ENCODE measurements around the gene EBF3. TPM values are rescaled to one million over a fixed set of nuclear protein-coding genes. Genes with fewer than 3 reads are reported as not detected.

Gene EBF3
- total RNA-seq, 4 donors from 2014 or later = 2.5 to 4.9 (median 4.6) TPM

DNA sequence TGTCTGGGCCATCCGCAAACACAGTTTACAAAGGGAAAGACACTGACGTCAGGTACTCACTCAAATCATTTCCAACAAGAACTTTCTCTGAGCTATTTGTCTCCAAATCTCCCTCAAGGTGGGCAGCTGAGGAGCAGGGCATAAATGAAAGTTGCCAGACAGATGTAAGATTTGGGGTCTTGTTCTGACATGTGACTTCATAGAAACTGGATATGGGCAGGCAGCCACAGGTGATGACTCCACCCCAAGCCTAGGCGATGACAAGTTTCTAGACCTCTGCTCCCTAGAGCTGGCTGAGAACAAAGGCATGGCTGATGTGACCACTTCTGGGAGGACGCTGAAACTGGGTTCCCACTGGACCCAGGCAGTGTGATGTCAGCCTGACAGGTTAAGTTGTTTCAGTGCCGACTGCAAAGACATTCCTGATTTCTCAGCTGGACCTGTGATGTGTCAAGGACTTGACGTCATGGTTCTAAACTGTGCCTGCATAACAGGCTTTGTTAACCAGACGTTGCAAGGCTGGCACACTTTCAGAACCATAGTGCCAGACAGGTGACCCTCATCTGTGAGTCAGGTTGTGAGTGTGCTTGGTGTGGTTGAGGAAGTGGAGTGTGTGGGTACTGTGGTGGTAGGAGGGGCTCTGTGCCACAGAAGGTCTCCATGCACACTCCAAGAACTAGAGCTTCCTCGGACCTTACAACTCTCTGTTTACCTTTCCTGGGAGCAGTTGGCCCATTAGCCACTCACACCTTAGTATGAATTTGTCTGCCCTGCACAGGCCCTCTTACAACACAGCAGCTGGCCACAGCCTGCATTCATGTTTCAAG, 39.9 kb upstream of the EBF3 start:
- ATAC-seq = no peak
- no peaks in the 10 kb centered on the region for H3K36me3 ChIP-seq

DNA sequence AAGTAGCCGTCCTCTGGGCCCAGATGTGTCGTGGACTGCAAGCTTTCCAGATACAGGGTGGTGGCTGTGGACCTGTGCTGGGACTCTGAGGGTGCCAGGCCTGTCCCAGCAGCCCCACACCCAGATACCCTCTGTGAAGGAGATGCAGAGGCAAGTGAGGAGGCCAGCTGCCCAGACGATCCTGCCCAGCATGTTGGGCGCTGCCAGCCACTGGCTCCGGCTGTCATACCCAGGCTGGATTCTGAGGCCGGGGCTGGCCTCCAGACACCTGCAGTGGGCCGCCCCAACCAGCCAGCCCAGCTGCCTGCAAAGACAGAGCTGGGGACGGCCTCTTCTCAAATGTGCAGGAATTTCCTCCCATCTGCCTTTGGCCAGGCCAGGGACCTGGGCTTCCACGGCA, 39.1 kb upstream of the EBF3 start:
- TF ChIP-seq EP300 (IDR thresholded peaks at IDR 0.05) = no peak
- TF ChIP-seq POLR2A (IDR thresholded peaks at IDR 0.05) = no peak
- TF ChIP-seq POLR2AphosphoS5 (IDR thresholded peaks at IDR 0.05) = no peak
- TF ChIP-seq, protein P1, sequence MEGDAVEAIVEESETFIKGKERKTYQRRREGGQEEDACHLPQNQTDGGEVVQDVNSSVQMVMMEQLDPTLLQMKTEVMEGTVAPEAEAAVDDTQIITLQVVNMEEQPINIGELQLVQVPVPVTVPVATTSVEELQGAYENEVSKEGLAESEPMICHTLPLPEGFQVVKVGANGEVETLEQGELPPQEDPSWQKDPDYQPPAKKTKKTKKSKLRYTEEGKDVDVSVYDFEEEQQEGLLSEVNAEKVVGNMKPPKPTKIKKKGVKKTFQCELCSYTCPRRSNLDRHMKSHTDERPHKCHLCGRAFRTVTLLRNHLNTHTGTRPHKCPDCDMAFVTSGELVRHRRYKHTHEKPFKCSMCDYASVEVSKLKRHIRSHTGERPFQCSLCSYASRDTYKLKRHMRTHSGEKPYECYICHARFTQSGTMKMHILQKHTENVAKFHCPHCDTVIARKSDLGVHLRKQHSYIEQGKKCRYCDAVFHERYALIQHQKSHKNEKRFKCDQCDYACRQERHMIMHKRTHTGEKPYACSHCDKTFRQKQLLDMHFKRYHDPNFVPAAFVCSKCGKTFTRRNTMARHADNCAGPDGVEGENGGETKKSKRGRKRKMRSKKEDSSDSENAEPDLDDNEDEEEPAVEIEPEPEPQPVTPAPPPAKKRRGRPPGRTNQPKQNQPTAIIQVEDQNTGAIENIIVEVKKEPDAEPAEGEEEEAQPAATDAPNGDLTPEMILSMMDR (IDR thresholded peaks at IDR 0.05) = no peak
- Histone ChIP-seq H3K4me1 (no peaks in the 10 kb centered on the region), H3K9me3 (peaks cover 0 to 13% (median 0%) of the 10 kb centered on the region in 3 donors), H3K36me3 (no peaks in the 10 kb centered on the region), H3K4me3 (no peak overlapping the region), H3K27ac (no peak overlapping the region), H3K27me3 (peaks cover 43% of the 10 kb centered on the region)
- ATAC-seq = no peak
- WGBS, 2 donors (ENCODE audit: low coverage in 1 of 2) = no CpG with 5 or more reads among the region's 9 CpGs

More for the DNA sequence above, 39.9 kb upstream of the EBF3 start:
- Histone ChIP-seq H3K4me3 (no peak overlapping the region), H3K27me3 (peaks cover 52% of the 10 kb centered on the region), H3K9me3 (peaks cover 0 to 8% (median 0%) of the 10 kb centered on the region in 3 donors), H3K4me1 (no peaks in the 10 kb centered on the region), H3K27ac (no peak overlapping the region)
- no peak for TF ChIP-seq EP300 (IDR thresholded peaks at IDR 0.05)
- no peak for TF ChIP-seq POLR2A (IDR thresholded peaks at IDR 0.05)
- TF ChIP-seq POLR2AphosphoS5 (IDR thresholded peaks at IDR 0.05) = no peak
- TF ChIP-seq, protein P1 (IDR thresholded peaks at IDR 0.05) = no peak
- 59 to 63% methylated on average over 2 to 3 of the region's 8 CpGs for WGBS, 2 donors (ENCODE audit: low coverage in 1 of 2)

DNA sequence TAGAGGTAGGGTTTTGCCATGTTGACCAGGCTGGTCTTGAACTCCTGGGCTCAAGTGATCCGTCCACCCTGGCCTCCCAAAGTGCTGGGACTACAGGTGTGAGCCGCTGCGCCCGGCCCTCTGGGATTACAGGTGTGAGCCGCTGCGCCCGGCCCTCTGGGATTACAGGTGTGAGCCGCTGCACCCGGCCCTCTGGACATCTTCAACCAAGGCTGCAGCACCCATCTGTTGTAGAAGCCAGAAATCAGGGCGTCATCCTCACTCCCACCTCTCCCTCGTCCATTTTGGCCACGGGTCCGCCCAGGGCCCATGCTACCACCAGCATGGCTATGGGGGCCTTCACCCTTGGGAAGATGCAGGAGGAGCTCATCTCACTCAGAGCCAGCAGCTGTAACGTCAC, 38.5 kb upstream of the EBF3 start:
- no peak overlapping the region for H3K4me3 ChIP-seq
- peaks cover 0 to 13% (median 0%) of the 10 kb centered on the region in 3 donors for H3K9me3 ChIP-seq
- H3K27ac ChIP-seq = no peak overlapping the region
- peaks cover 41% of the 10 kb centered on the region for H3K27me3 ChIP-seq
- H3K4me1 ChIP-seq = no peaks in the 10 kb centered on the region
- no peak for TF ChIP-seq POLR2AphosphoS5 (IDR thresholded peaks at IDR 0.05)
- no peak for TF ChIP-seq EP300 (IDR thresholded peaks at IDR 0.05)
- TF ChIP-seq POLR2A (IDR thresholded peaks at IDR 0.05) = no peak
- TF ChIP-seq, protein P1 (IDR thresholded peaks at IDR 0.05) = no peak
- no peak for ATAC-seq
- no CpG with 5 or more reads among the region's 14 CpGs for WGBS, 2 donors (ENCODE audit: low coverage in 1 of 2)
- no peaks in the 10 kb centered on the region for H3K36me3 ChIP-seq

DNA sequence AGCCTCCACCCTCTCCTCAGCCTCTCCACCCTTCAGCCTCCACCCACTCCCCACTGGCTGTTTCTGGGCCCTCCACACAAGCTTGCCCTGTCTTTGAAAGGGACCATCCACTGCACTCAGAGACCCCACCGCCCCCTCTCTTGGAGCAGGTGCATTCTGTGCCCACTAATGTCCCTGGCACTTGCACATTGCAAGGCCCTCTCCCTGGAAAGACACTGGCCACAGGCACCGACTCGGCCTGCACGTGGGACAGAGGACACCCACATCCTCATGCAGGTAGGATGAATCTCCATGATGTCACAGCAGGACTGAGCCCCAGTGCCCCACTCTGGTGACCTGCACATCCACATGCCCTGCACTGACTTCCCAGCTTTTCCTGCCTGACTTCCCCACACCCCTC, 36.8 kb upstream of the EBF3 start:
- Histone ChIP-seq H3K27ac (no peak overlapping the region), H3K27me3 (peaks cover 35% of the 10 kb centered on the region), H3K4me3 (no peak overlapping the region), H3K36me3 (no peaks in the 10 kb centered on the region), H3K9me3 (peaks cover 0 to 13% (median 0%) of the 10 kb centered on the region in 3 donors), H3K4me1 (no peaks in the 10 kb centered on the region)
- TF ChIP-seq, protein P1 (IDR thresholded peaks at IDR 0.05) = no peak
- no peak for TF ChIP-seq POLR2AphosphoS5 (IDR thresholded peaks at IDR 0.05)
- TF ChIP-seq POLR2A (IDR thresholded peaks at IDR 0.05) = no peak
- TF ChIP-seq EP300 (IDR thresholded peaks at IDR 0.05) = no peak
- no peak for ATAC-seq
- 60 to 80% methylated on average over 1 of the region's 4 CpGs for WGBS, 2 donors (ENCODE audit: low coverage in 1 of 2)

DNA sequence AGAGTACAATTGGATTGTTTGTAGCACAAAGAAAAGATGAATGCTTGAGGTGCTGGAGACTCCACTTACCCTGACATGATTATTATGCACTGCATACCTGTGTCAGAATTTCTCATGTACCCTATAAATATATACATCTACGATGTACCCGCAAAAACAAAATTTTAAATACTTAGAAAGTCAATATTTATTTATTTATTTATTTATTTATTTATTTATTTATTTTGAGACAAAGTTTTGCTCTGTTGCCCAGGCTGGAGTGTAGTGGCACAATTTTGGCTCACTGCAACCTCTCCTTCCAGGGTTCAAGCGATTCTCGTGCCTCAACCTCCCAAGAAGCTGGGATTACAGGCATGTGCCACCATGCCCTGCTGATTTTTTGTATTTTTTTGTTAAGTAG, 35.1 kb upstream of the EBF3 start:
- no peak overlapping the region for H3K27ac ChIP-seq
- peaks cover 0 to 10% (median 0%) of the 10 kb centered on the region in 3 donors for H3K9me3 ChIP-seq
- H3K27me3 ChIP-seq = peaks cover 18% of the 10 kb centered on the region
- TF ChIP-seq EP300 (IDR thresholded peaks at IDR 0.05) (no peak), POLR2AphosphoS5 (IDR thresholded peaks at IDR 0.05) (no peak), POLR2A (IDR thresholded peaks at IDR 0.05) (no peak)
- TF ChIP-seq, protein P1 (IDR thresholded peaks at IDR 0.05) = no peak
- ATAC-seq = no peak
- no peak overlapping the region for H3K4me3 ChIP-seq
- no peaks in the 10 kb centered on the region for H3K36me3 ChIP-seq
- 92 to 100% methylated on average over 4 of the region's 4 CpGs for WGBS, 2 donors (ENCODE audit: low coverage in 1 of 2)
- no peaks in the 10 kb centered on the region for H3K4me1 ChIP-seq
